Retinal pigment epithelial cell (primary cell): ENCODE data around the gene VCAN.

ENCODE experiments used
- DNase-seq: peaks from one replicate; pipeline ENCODE4 v3.0.0-alpha.2; 2010; ENCODE audit warnings: low read depth
- H3K4me3 ChIP-seq: 2 replicates; pipeline ENCODE4 v1.5.1; 2011; ENCODE audit warnings: mild to moderate bottlenecking, low read length, control low read depth, moderate library complexity
- CTCF ChIP-seq: conservative IDR thresholded peaks from 2 replicates; pipeline ENCODE4 v1.5.1; 2011; ENCODE audit warnings: low read depth, low read length, control low read depth, inconsistent platforms

Gene VCAN

GRCh38 chr5:83527722-83528438 lies 56.3 kb downstream of the VCAN start:
- H3K4me3 ChIP-seq = no peak overlapping the region
- TF ChIP-seq CTCF = no peak
- DNase-seq = no peak

GRCh38 chr5:83528439-83528769 lies 56.9 kb downstream of the VCAN start:
- no peak for TF ChIP-seq CTCF
- H3K4me3 ChIP-seq = no peak overlapping the region
- DNase-seq = no peak

GRCh38 chr5:83530193-83530592 lies 58.6 kb downstream of the VCAN start:
- no peak overlapping the region for H3K4me3 ChIP-seq
- DNase-seq = peak; percentile 52
- TF ChIP-seq CTCF = no peak

- TF ChIP-seq CTCF = no peak
- DNase-seq = no peak
- no peak overlapping the region for H3K4me3 ChIP-seq
Observed at GRCh38 chr5:83531661-83532060, 60.1 kb downstream of the VCAN start.

- H3K4me3 ChIP-seq = no peak overlapping the region
- TF ChIP-seq CTCF = no peak
- DNase-seq = no peak
Observed at GRCh38 chr5:83538786-83539462, 67.4 kb downstream of the VCAN start.

GRCh38 chr5:83539463-83539790 lies 67.9 kb downstream of the VCAN start:
- no peak overlapping the region for H3K4me3 ChIP-seq
- no peak for DNase-seq
- no peak for TF ChIP-seq CTCF

GRCh38 chr5:83540105-83540504 lies 68.6 kb downstream of the VCAN start:
- DNase-seq = no peak
- no peak overlapping the region for H3K4me3 ChIP-seq
- TF ChIP-seq CTCF = no peak
